Epithelial cell of esophagus (primary cell): Measurements from ENCODE around the gene PAWR.
A peak's percentile ranks its signal among the peaks of the same experiment; 100 is the strongest.

Experiments used
- DNase-seq: peaks from one replicate; pipeline ENCODE4 v3.0.0; 2010; ENCODE audit warnings: low read depth
- H3K4me3 ChIP-seq: 2 replicates; pipeline ENCODE4 v1.5.1; 2011; ENCODE audit warnings: mild to moderate bottlenecking, low read length, control low read depth
- TF ChIP-seq, protein P1 (sequence below): IDR thresholded peaks from 2 replicates; pipeline ENCODE4 v1.5.1; 2011; ENCODE audit warnings: low read depth, mild to moderate bottlenecking, low read length, control low read depth, inconsistent platforms; ENCODE audit not compliant: insufficient read depth; ENCODE audit errors: missing control alignments

The PAWR gene

DNA sequence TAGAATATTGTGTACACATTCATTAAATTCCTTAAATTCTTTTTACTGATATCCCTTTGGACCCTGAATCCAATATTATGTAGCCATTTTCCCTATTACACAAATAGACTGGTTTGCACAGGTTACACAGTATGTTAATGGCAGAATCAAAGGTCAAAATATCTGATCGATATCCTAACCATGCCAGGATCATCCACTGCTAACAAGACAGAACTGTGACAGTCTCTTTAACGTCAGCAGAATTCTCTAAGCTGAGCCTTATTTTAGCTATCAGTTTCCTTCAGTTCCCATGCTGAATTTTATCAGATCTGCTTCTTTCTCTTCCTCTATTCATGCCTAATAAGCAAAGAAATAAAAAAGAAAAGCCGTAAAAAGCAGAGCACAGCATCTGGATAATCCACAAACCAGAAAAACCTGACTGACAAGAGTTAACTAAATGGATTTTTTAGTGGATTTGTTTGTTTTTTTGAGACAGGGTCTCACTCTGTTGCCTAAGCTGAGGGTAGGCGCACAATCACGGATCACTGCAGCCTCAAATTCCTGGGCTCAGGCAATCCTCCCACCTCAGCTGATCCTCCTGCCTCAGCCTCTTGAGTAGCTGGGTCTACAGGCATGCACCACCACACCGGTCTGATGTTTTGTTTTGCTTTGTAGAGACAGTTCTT lies 130.4 kb downstream of the PAWR start:
- H3K4me3 ChIP-seq = no peak overlapping the region
- no peak for DNase-seq
- TF ChIP-seq, protein P1, sequence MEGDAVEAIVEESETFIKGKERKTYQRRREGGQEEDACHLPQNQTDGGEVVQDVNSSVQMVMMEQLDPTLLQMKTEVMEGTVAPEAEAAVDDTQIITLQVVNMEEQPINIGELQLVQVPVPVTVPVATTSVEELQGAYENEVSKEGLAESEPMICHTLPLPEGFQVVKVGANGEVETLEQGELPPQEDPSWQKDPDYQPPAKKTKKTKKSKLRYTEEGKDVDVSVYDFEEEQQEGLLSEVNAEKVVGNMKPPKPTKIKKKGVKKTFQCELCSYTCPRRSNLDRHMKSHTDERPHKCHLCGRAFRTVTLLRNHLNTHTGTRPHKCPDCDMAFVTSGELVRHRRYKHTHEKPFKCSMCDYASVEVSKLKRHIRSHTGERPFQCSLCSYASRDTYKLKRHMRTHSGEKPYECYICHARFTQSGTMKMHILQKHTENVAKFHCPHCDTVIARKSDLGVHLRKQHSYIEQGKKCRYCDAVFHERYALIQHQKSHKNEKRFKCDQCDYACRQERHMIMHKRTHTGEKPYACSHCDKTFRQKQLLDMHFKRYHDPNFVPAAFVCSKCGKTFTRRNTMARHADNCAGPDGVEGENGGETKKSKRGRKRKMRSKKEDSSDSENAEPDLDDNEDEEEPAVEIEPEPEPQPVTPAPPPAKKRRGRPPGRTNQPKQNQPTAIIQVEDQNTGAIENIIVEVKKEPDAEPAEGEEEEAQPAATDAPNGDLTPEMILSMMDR = no peak

GRCh38 chr12:79559591-79559990 lies 131.2 kb downstream of the PAWR start:
- DNase-seq = no peak
- TF ChIP-seq, protein P1 = no peak
- no peak overlapping the region for H3K4me3 ChIP-seq

DNA sequence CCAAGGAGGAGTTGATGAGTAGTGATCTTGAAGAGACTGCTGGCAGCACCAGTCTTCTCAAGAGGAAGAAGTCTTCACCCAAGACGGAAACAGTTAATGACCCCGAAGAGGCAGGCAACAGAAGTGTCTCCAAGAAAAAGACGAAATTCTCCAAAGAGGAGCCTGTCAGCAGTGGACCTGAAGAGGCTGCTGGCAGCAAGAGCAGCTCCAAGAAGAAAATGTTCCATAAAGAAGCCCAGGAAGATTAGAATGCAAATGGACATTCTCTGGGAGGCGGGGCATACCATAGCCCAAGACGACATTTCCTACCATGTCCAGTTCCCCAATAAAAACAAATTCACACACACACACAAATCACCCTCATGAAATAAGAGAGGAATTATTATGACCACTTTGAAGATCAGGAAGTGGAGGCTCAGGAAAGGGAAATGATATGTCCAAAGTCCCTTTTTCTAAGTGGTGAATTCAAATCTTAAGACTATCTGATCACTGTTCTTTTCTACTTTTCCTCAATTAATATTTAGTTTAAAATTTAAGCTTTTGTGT lies 131.8 kb downstream of the PAWR start:
- no peak overlapping the region for H3K4me3 ChIP-seq
- TF ChIP-seq, protein P1 = no peak
- DNase-seq = no peak

GRCh38 chr12:79557690-79558315 lies 133.0 kb downstream of the PAWR start:
- TF ChIP-seq, protein P1 = no peak
- no peak overlapping the region for H3K4me3 ChIP-seq
- DNase-seq = no peak

- TF ChIP-seq, protein P1 = peak; percentile 67
- H3K4me3 ChIP-seq = no peak overlapping the region
- peak; percentile 39 for DNase-seq
Measured at GRCh38 chr12:79555028-79555925, 135.5 kb downstream of the PAWR start.

- DNase-seq = no peak
- H3K4me3 ChIP-seq = no peak overlapping the region
- TF ChIP-seq, protein P1 = no peak
Measured at GRCh38 chr12:79553863-79554574, 136.7 kb downstream of the PAWR start.
